Stomach (tissue), 9 donors: ENCODE results near the gene TDG. TPM values are rescaled to one million over a fixed set of nuclear protein-coding genes. Genes with fewer than 3 reads are reported as not detected.

Experiments
- DNase-seq, 2 donors: peaks; one replicate each; pipeline versions ENCODE4 v3.0.0 to v3.0.0-alpha.2; 2013 to 2019
- H3K27ac ChIP-seq, 5 donors: fragments of 200-600 bp in 4 of 5; sonication (generic) in 4 of 5; one replicate each; pipeline ENCODE4 v1.5.1; 2013 to 2019; ENCODE audit warnings: mild to moderate bottlenecking in 1 of 5, moderate library complexity in 1 of 5
- H3K27me3 ChIP-seq, 3 donors: fragments of 200-600 bp; sonication (generic); one replicate each; pipeline ENCODE4 v1.5.1; 2017 to 2019; ENCODE audit warnings: mixed run types in 1 of 3
- H3K36me3 ChIP-seq, 4 donors: fragments of 200-600 bp; sonication (generic); 1 replicate in 3 of 4; 2 replicates in 1 of 4; pipeline ENCODE4 v1.5.1; 2016 to 2019
- H3K4me1 ChIP-seq, 4 donors: fragments of 200-600 bp; sonication (generic); one replicate each; pipeline ENCODE4 v1.5.1; 2016 to 2019
- H3K4me3 ChIP-seq, 4 donors: fragments of 200-600 bp; sonication (generic) in 3 of 4; one replicate each; pipeline ENCODE4 v1.5.1; 2016 to 2019; ENCODE audit warnings: mild to moderate bottlenecking in 1 of 4
- H3K9me3 ChIP-seq, 4 donors: fragments of 200-600 bp; sonication (generic); one replicate each; pipeline ENCODE4 v1.5.1; 2016 to 2019
- CTCF ChIP-seq, 7 experiments: fragments of 450-650 bp in 4 of 7; fragments of 200-600 bp in 3 of 7; sonication (generic) in 3 of 7; IDR thresholded peaks; one replicate each; pipeline ENCODE4 v1.5.1; 2016 to 2019; ENCODE audit warnings: antibody characterized with exemption in 7 of 7, control low read depth in 2 of 7, mild to moderate bottlenecking in 1 of 7
- EP300 ChIP-seq: sonication (generic); formaldehyde crosslinking; IDR thresholded peaks from one replicate; pipeline ENCODE4 v1.6.1; 2017; ENCODE audit warnings: antibody characterized with exemption
- POLR2A ChIP-seq, 4 donors: fragments of 450-650 bp; IDR thresholded peaks; one replicate each; pipeline ENCODE4 v1.6.1; 2016; ENCODE audit warnings: antibody characterized with exemption in 4 of 4, control low read depth in 2 of 4, mild to moderate bottlenecking in 1 of 4, moderate library complexity in 1 of 4
- POLR2AphosphoS5 ChIP-seq, 3 donors: sonication (generic); formaldehyde crosslinking; IDR thresholded peaks; one replicate each; pipeline ENCODE4 v1.6.1; 2016; ENCODE audit warnings: antibody characterized with exemption in 3 of 3
- WGBS, 5 donors: extraction: QIAGEN DNeasy Blood & Tissue Kit in 3 of 5; methylation state at CpG; one replicate each; pipeline versions ENCODE4 v1.1.5 to v1.1.7; 2013 to 2018; 5-methylcytosine and 5-hydroxymethylcytosine counted together
- intact Hi-C: fragments of 100-400 bp; cut with DNase I; formaldehyde crosslinking; loops from one replicate; pipeline ENCODE4 v1.15.1; 2023; ENCODE audit warnings: low total_unique reads
- polyA plus RNA-seq, 3 donors: library from polyadenylated mRNA; stranded (reverse); fragments of 200-250 nt; gene quantifications; one replicate each; pipeline ENCODE4 v1.2.3, GENCODE V29; 2013
- total RNA-seq, 5 donors: library from RNA; depleted of rRNA; stranded (reverse); fragments of >200 nt; gene quantifications; one replicate each; pipeline versions ENCODE4 v1.1.0 to v1.2.3, GENCODE V29; 2014 to 2016
- donor health status: healthy with polysubstance abuse.
- donor health status: Bipolar disorder and iron deficiency.
- donor health status: healthy.

The TDG gene
- total and polyA plus RNA-seq, 8 donors, result 9.2 to 44.1 (median 18.1) TPM

GRCh38 chr12:104002686-104003085, 37.0 kb downstream of the TDG start:
- no peak overlapping the region for H3K4me3 ChIP-seq
- no peaks in the 10 kb centered on the region for H3K4me1 ChIP-seq
- no peak for DNase-seq
- TF ChIP-seq CTCF (IDR thresholded peaks at IDR 0.05), result no peak
- no peak for TF ChIP-seq EP300
- no peak for TF ChIP-seq POLR2A (IDR thresholded peaks at IDR 0.05)
- no peak for TF ChIP-seq POLR2AphosphoS5 (IDR thresholded peaks at IDR 0.05)
- intact Hi-C loops, result no loop called here
- peaks cover 0 to 7% (median 0%) of the 10 kb centered on the region in 4 donors for H3K36me3 ChIP-seq
- 89 to 98% (median 94%) methylated on average over 3 of the region's 3 CpGs for WGBS, 5 donors
- H3K9me3 ChIP-seq, result no peaks in the 10 kb centered on the region
- H3K27ac ChIP-seq, result no peak overlapping the region
- H3K27me3 ChIP-seq, result no peaks in the 10 kb centered on the region

GRCh38 chr12:104003596-104003995, 37.9 kb downstream of the TDG start:
- Histone ChIP-seq H3K27me3 (no peaks in the 10 kb centered on the region), H3K4me1 (no peaks in the 10 kb centered on the region), H3K4me3 (no peak overlapping the region), H3K27ac (no peak overlapping the region), H3K9me3 (no peaks in the 10 kb centered on the region), H3K36me3 (peaks cover 0 to 7% (median 0%) of the 10 kb centered on the region in 4 donors)
- intact Hi-C loops, result no loop called here
- 73 to 77% (median 76%) methylated on average over 2 of the region's 2 CpGs for WGBS, 5 donors
- DNase-seq, result no peak
- TF ChIP-seq POLR2AphosphoS5 (IDR thresholded peaks at IDR 0.05), result no peak
- no peak for TF ChIP-seq EP300
- no peak for TF ChIP-seq POLR2A (IDR thresholded peaks at IDR 0.05)
- no peak for TF ChIP-seq CTCF (IDR thresholded peaks at IDR 0.05)

GRCh38 chr12:104006929-104007328, 41.3 kb downstream of the TDG start:
- Histone ChIP-seq H3K4me1 (no peaks in the 10 kb centered on the region), H3K27ac (no peak overlapping the region), H3K9me3 (no peaks in the 10 kb centered on the region), H3K27me3 (no peaks in the 10 kb centered on the region), H3K36me3 (peaks cover 0 to 7% (median 0%) of the 10 kb centered on the region in 4 donors), H3K4me3 (no peak overlapping the region)
- no peak for TF ChIP-seq EP300
- no peak for TF ChIP-seq POLR2AphosphoS5 (IDR thresholded peaks at IDR 0.05)
- TF ChIP-seq CTCF (IDR thresholded peaks at IDR 0.05), result no peak
- no peak for TF ChIP-seq POLR2A (IDR thresholded peaks at IDR 0.05)
- intact Hi-C loops, result no loop called here
- 32 to 50% (median 47%) methylated on average over 3 of the region's 3 CpGs for WGBS, 5 donors
- peak in 1 of 2 donors; percentile 14 for DNase-seq

- Histone ChIP-seq H3K36me3 (peaks cover 0 to 17% (median 6%) of the 10 kb centered on the region in 4 donors), H3K27ac (no peak overlapping the region), H3K4me1 (no peaks in the 10 kb centered on the region), H3K27me3 (no peaks in the 10 kb centered on the region), H3K9me3 (no peaks in the 10 kb centered on the region), H3K4me3 (no peak overlapping the region)
- intact Hi-C loops, result no loop called here
- TF ChIP-seq POLR2A (IDR thresholded peaks at IDR 0.05) (no peak), POLR2AphosphoS5 (IDR thresholded peaks at IDR 0.05) (no peak), CTCF (IDR thresholded peaks at IDR 0.05) (no peak), EP300 (no peak)
- 90 to 94% (median 91%) methylated on average over 4 of the region's 4 CpGs for WGBS, 5 donors
- DNase-seq, result no peak
Measured at GRCh38 chr12:104010121-104010520, 44.4 kb downstream of the TDG start.
